Naive thymus-derived CD4-positive, alpha-beta T cell (primary cell): ENCODE results near the gene FGD4. TPM values are rescaled to one million over a fixed set of nuclear protein-coding genes. Genes with fewer than 3 reads are reported as not detected.

ENCODE experiments used
- ATAC-seq: fragments of 150-1000 bp; cut with Tn5 transposase; 2 replicates; pipeline ENCODE4 v1.10.0; 2021; ENCODE audit warnings: mild to moderate bottlenecking, moderate library complexity
- CTCF ChIA-PET: fragments of 350-600 bp; sonication (Branson Sonifier 250); formaldehyde crosslinking; loops from one replicate; lab custom pipeline; 2021; ENCODE audit warnings: antibody characterized with exemption; lab: Charles Lee
- POLR2A ChIA-PET: fragments of 350-600 bp; sonication (Branson Sonifier 250); formaldehyde crosslinking; loops from one replicate; lab custom pipeline; 2021; ENCODE audit warnings: antibody characterized with exemption, inconsistent platforms; lab: Charles Lee
- DNase-seq, 9 donors: peaks; one replicate each; pipeline versions ENCODE4 v3.0.0 to v3.0.0-alpha.2; 2020 to 2022; ENCODE audit warnings: mixed read lengths in 1 of 9
- H3K27ac ChIP-seq: one replicate; pipeline ENCODE4 v1.7.0; 2013; ENCODE audit warnings: mild to moderate bottlenecking, low read depth, low read length, moderate library complexity
- H3K27me3 ChIP-seq, 2 donors: one replicate each; pipeline ENCODE4 v1.7.0; 2013; ENCODE audit warnings: low read length in 2 of 2, mild to moderate bottlenecking in 2 of 2, moderate library complexity in 2 of 2; ENCODE audit not compliant: control insufficient read depth in 2 of 2, insufficient read depth in 2 of 2
- H3K36me3 ChIP-seq, 3 experiments: 1 replicate in 2 of 3; 2 replicates in 1 of 3; pipeline ENCODE4 v1.7.0; 2013; ENCODE audit warnings: low read length in 3 of 3, mild to moderate bottlenecking in 3 of 3, moderate library complexity in 1 of 3; ENCODE audit not compliant: insufficient read depth in 3 of 3, control insufficient read depth in 2 of 3
- H3K4me1 ChIP-seq, 2 donors: one replicate each; pipeline ENCODE4 v1.7.0; 2013; ENCODE audit warnings: low read length in 2 of 2, mild to moderate bottlenecking in 2 of 2, moderate library complexity in 1 of 2; ENCODE audit not compliant: control insufficient read depth in 2 of 2, insufficient read depth in 2 of 2
- H3K4me3 ChIP-seq: 2 replicates; pipeline ENCODE4 v1.7.0; 2013; ENCODE audit warnings: mild to moderate bottlenecking, low read length
- H3K9me3 ChIP-seq, 3 experiments: 1 replicate in 2 of 3; 2 replicates in 1 of 3; pipeline ENCODE4 v1.7.0; 2013; ENCODE audit warnings: low read length in 3 of 3; ENCODE audit not compliant: control insufficient read depth in 2 of 3
- H3K27ac Mint-ChIP-seq, 9 donors: one replicate each; pipeline ENCODE4 v1.8.0; 2020 to 2022; ENCODE audit warnings: mixed read lengths in 9 of 9, mild to moderate bottlenecking in 8 of 9, moderate library complexity in 5 of 9, inconsistent platforms in 2 of 9
- H3K27me3 Mint-ChIP-seq, 5 donors: one replicate each; pipeline ENCODE4 v1.8.0; 2021 to 2022; ENCODE audit warnings: mixed read lengths in 5 of 5, mild to moderate bottlenecking in 1 of 5
- H3K36me3 Mint-ChIP-seq, 5 donors: one replicate each; pipeline ENCODE4 v1.8.0; 2020 to 2022; ENCODE audit warnings: mixed read lengths in 5 of 5, mild to moderate bottlenecking in 3 of 5, inconsistent platforms in 1 of 5
- H3K4me1 Mint-ChIP-seq, 7 donors: one replicate each; pipeline ENCODE4 v1.8.0; 2020 to 2022; ENCODE audit warnings: mixed read lengths in 7 of 7, mild to moderate bottlenecking in 3 of 7, inconsistent platforms in 1 of 7
- H3K4me3 Mint-ChIP-seq, 10 donors: one replicate each; pipeline ENCODE4 v1.8.0; 2020 to 2022; ENCODE audit warnings: mild to moderate bottlenecking in 10 of 10, mixed read lengths in 10 of 10, moderate library complexity in 6 of 10, inconsistent platforms in 2 of 10
- H3K9me3 Mint-ChIP-seq, 11 donors: one replicate each; pipeline ENCODE4 v1.8.0; 2020 to 2022; ENCODE audit warnings: mixed read lengths in 11 of 11, mild to moderate bottlenecking in 4 of 11, inconsistent platforms in 1 of 11, moderate library complexity in 1 of 11
- intact Hi-C, 2 donors: fragments of 100-400 bp; cut with micrococcal nuclease; formaldehyde crosslinking; loops; one replicate each; pipeline ENCODE4 v1.15.1; 2023
- polyA plus RNA-seq, 2 donors: library from polyadenylated mRNA; unstranded; fragments of 300-500 nt; fragmentation: Illumina TruSeq; gene quantifications; one replicate each; pipeline ENCODE4 v1.2.3, GENCODE V29; 2021
- total RNA-seq, 6 experiments: library from RNA in 5 of 6; stranded (reverse) in 5 of 6; gene quantifications; 1 replicate in 5 of 6; 2 replicates in 1 of 6; pipeline ENCODE4 v1.2.3 and lab custom pipeline; 2021 to 2026

FGD4 gene
- total and polyA plus RNA-seq, 7 experiments from 2014 or later = 0.12 to 13.7 (median 0.50) TPM; not detected in 1

- Histone ChIP-seq H3K4me1 (no peaks in the 10 kb centered on the region), H3K9me3 (no peaks in the 10 kb centered on the region), H3K27ac (no peak overlapping the region), H3K4me3 (no peak overlapping the region), H3K36me3 (no peaks in the 10 kb centered on the region), H3K27me3 (no peaks in the 10 kb centered on the region)
- intact Hi-C loops = loop anchor here (1.0 to 10.0 kb wide), 4 partner anchors 217 to 1917 kb away; partner anchors contain the start of gene CAPRIN2 (in 1 of the 2)
- Mint-ChIP-seq H3K27me3 (peaks cover 0 to 4% (median 0%) of the 10 kb centered on the region in 5 donors), H3K4me1 (peaks cover 0 to 3% (median 0%) of the 10 kb centered on the region in 7 donors), H3K9me3 (peaks cover 0 to 27% (median 11%) of the 10 kb centered on the region in 11 donors), H3K4me3 (no peak overlapping the region), H3K36me3 (peaks cover 0 to 3% (median 0%) of the 10 kb centered on the region in 5 donors), H3K27ac (no peak overlapping the region)
- DNase-seq (no peak), ATAC-seq (no peak)
- POLR2A ChIA-PET = no interaction called here
- CTCF ChIA-PET = interaction anchor here (1.1 kb wide), 1 partner anchor 1019 kb away, joined by 3 read pairs; no protein-coding TSS in a partner anchor
Measured at GRCh38 chr12:32671930-32672780, 272.8 kb downstream of the FGD4 start.

GRCh38 chr12:32679091-32679919 lies 279.9 kb downstream of the FGD4 start, which contains the start of gene DNM1L:
DNM1L (plus strand) TSS chr12:32679301; CDS start chr12:32679364, 63 bp downstream.
- intact Hi-C loops = loop anchor here (1.0 to 10.0 kb wide), 14 partner anchors 23 to 1982 kb away; partner anchors contain the start of genes ALG10 (in 2 of the 2), CAPRIN2 (in 2 of the 2), ETFBKMT (in 2 of the 2) and SINHCAF (in 2 of the 2)
- no peaks in the 10 kb centered on the region for H3K36me3 ChIP-seq
- H3K9me3 Mint-ChIP-seq = no peaks in the 10 kb centered on the region
- H3K4me1 ChIP-seq = peaks cover 9 to 11% of the 10 kb centered on the region in 2 donors
- peak within 1 kb of the TSS; percentile 83 for H3K4me3 ChIP-seq
- H3K27ac Mint-ChIP-seq = peak within 1 kb of the TSS; percentile 59 to 95 (median 89)
- H3K27me3 ChIP-seq = no peaks in the 10 kb centered on the region
- peak within 1 kb of the TSS; percentile 82 for H3K27ac ChIP-seq
- peak; percentile 85 to 93 (median 92) for DNase-seq
- no peaks in the 10 kb centered on the region for H3K9me3 ChIP-seq
- H3K27me3 Mint-ChIP-seq = no peaks in the 10 kb centered on the region
- ChIA-PET POLR2A (interaction anchor here (0.7 to 1.0 kb wide), 2 partner anchors 76 to 90 kb away, joined by 3 read pairs; no protein-coding TSS in a partner anchor), CTCF (no interaction called here)
- peak within 1 kb of the TSS; percentile 83 to 97 (median 93) for H3K4me3 Mint-ChIP-seq
- ATAC-seq = peak; percentile 99
- peaks cover 16 to 39% (median 31%) of the 10 kb centered on the region in 7 donors for H3K4me1 Mint-ChIP-seq
- no peaks in the 10 kb centered on the region for H3K36me3 Mint-ChIP-seq

- intact Hi-C loops = loop anchor here (1.0 to 10.0 kb wide), 16 partner anchors 19 to 1983 kb away; partner anchors contain the start of genes ALG10 (in 2 of the 2), CAPRIN2 (in 2 of the 2), ETFBKMT (in 2 of the 2) and SINHCAF (in 2 of the 2)
- H3K4me3 ChIP-seq = peak overlapping the region; percentile 83
- H3K27ac ChIP-seq = peak overlapping the region; percentile 82
- H3K4me1 ChIP-seq = peaks cover 9 to 11% of the 10 kb centered on the region in 2 donors
- Mint-ChIP-seq H3K4me3 (peak overlapping the region; percentile 83 to 97 (median 93)), H3K27ac (peak overlapping the region; percentile 49 to 94 (median 88)), H3K4me1 (peaks cover 16 to 39% (median 31%) of the 10 kb centered on the region in 7 donors), H3K36me3 (peaks cover 0 to under 1% (median 0%) of the 10 kb centered on the region in 5 donors), H3K27me3 (no peaks in the 10 kb centered on the region), H3K9me3 (no peaks in the 10 kb centered on the region)
- CTCF ChIA-PET = no interaction called here
- POLR2A ChIA-PET = interaction anchor here (0.7 kb wide), 2 partner anchors 75 kb away, joined by 3 to 4 read pairs; no protein-coding TSS in a partner anchor
- DNase-seq (no peak), ATAC-seq (no peak)
- H3K9me3 ChIP-seq = no peaks in the 10 kb centered on the region
- H3K36me3 ChIP-seq = no peaks in the 10 kb centered on the region
- no peaks in the 10 kb centered on the region for H3K27me3 ChIP-seq
Measured at GRCh38 chr12:32679920-32680237, 280.5 kb downstream of the FGD4 start.

GRCh38 chr12:32680787-32681186 lies 281.4 kb downstream of the FGD4 start:
- no peak for DNase-seq
- H3K27me3 Mint-ChIP-seq = no peaks in the 10 kb centered on the region
- H3K9me3 Mint-ChIP-seq = no peaks in the 10 kb centered on the region
- H3K4me3 Mint-ChIP-seq = peak overlapping the region in 8 of 10 donors; percentile 83 to 97 (median 93)
- no peak overlapping the region for H3K27ac ChIP-seq
- no peaks in the 10 kb centered on the region for H3K27me3 ChIP-seq
- peaks cover 0 to 10% (median 5%) of the 10 kb centered on the region in 5 donors for H3K36me3 Mint-ChIP-seq
- H3K4me1 Mint-ChIP-seq = peaks cover 19 to 39% (median 31%) of the 10 kb centered on the region in 7 donors
- ChIA-PET CTCF (no interaction called here), POLR2A (interaction anchor here (0.6 kb wide), 1 partner anchor 723 kb away, joined by 3 read pairs; no protein-coding TSS in a partner anchor)
- intact Hi-C loops = loop anchor here (2.0 to 5.0 kb wide), 2 partner anchors 18 to 283 kb away; partner anchors contain the start of gene FGD4 (in 1 of the 2)
- peaks cover 9 to 11% of the 10 kb centered on the region in 2 donors for H3K4me1 ChIP-seq
- no peak for ATAC-seq
- peak overlapping the region; percentile 83 for H3K4me3 ChIP-seq
- no peaks in the 10 kb centered on the region for H3K9me3 ChIP-seq
- no peaks in the 10 kb centered on the region for H3K36me3 ChIP-seq
- no peak overlapping the region for H3K27ac Mint-ChIP-seq

- H3K36me3 Mint-ChIP-seq = peaks cover 0 to 10% (median 8%) of the 10 kb centered on the region in 5 donors
- intact Hi-C loops = loop anchor here (2.0 to 5.0 kb wide), 2 partner anchors 18 to 284 kb away; partner anchors contain the start of gene FGD4 (in 1 of the 2)
- H3K27me3 Mint-ChIP-seq = no peaks in the 10 kb centered on the region
- H3K4me1 Mint-ChIP-seq = peaks cover 20 to 42% (median 33%) of the 10 kb centered on the region in 7 donors
- H3K27ac Mint-ChIP-seq = peak overlapping the region in 1 of 9 donors; percentile 46
- CTCF ChIA-PET = no interaction called here
- Histone ChIP-seq H3K4me3 (no peak overlapping the region), H3K9me3 (no peaks in the 10 kb centered on the region), H3K4me1 (peaks cover 9 to 11% of the 10 kb centered on the region in 2 donors), H3K27me3 (no peaks in the 10 kb centered on the region), H3K36me3 (no peaks in the 10 kb centered on the region), H3K27ac (no peak overlapping the region)
- POLR2A ChIA-PET = interaction anchor here (0.6 kb wide), 1 partner anchor 723 kb away, joined by 3 read pairs; no protein-coding TSS in a partner anchor
- no peak for DNase-seq
- H3K4me3 Mint-ChIP-seq = peak overlapping the region in 6 of 10 donors; percentile 19 to 93 (median 40)
- H3K9me3 Mint-ChIP-seq = no peaks in the 10 kb centered on the region
- no peak for ATAC-seq
Measured at GRCh38 chr12:32681272-32681671, 281.9 kb downstream of the FGD4 start.

GRCh38 chr12:32686340-32686739 lies 287.0 kb downstream of the FGD4 start:
- Histone ChIP-seq H3K4me3 (no peak overlapping the region), H3K27me3 (no peaks in the 10 kb centered on the region), H3K9me3 (no peaks in the 10 kb centered on the region), H3K4me1 (no peaks in the 10 kb centered on the region), H3K27ac (no peak overlapping the region), H3K36me3 (no peaks in the 10 kb centered on the region)
- DNase-seq (no peak), ATAC-seq (no peak)
- no peak overlapping the region for H3K27ac Mint-ChIP-seq
- ChIA-PET CTCF (no interaction called here), POLR2A (no interaction called here)
- peaks cover 0 to 20% (median 16%) of the 10 kb centered on the region in 5 donors for H3K36me3 Mint-ChIP-seq
- H3K4me3 Mint-ChIP-seq = no peak overlapping the region
- H3K9me3 Mint-ChIP-seq = no peaks in the 10 kb centered on the region
- peaks cover 22 to 60% (median 51%) of the 10 kb centered on the region in 7 donors for H3K4me1 Mint-ChIP-seq
- intact Hi-C loops = no loop called here
- H3K27me3 Mint-ChIP-seq = no peaks in the 10 kb centered on the region
